Lower leg skin (tissue), 3 donors: ENCODE results near the gene TBX2.

ENCODE experiments used
- CTCF ChIP-seq, 3 donors: fragments of 450-650 bp; IDR thresholded peaks; one replicate each; pipeline ENCODE4 v1.5.1; 2016; ENCODE audit warnings: antibody characterized with exemption in 3 of 3, mild to moderate bottlenecking in 3 of 3, moderate library complexity in 2 of 3
- POLR2A ChIP-seq, 2 donors: fragments of 450-650 bp; IDR thresholded peaks; one replicate each; pipeline ENCODE4 v1.6.1; 2016 to 2017; ENCODE audit warnings: antibody characterized with exemption in 2 of 2, mild to moderate bottlenecking in 1 of 2, moderate library complexity in 1 of 2

DNA sequence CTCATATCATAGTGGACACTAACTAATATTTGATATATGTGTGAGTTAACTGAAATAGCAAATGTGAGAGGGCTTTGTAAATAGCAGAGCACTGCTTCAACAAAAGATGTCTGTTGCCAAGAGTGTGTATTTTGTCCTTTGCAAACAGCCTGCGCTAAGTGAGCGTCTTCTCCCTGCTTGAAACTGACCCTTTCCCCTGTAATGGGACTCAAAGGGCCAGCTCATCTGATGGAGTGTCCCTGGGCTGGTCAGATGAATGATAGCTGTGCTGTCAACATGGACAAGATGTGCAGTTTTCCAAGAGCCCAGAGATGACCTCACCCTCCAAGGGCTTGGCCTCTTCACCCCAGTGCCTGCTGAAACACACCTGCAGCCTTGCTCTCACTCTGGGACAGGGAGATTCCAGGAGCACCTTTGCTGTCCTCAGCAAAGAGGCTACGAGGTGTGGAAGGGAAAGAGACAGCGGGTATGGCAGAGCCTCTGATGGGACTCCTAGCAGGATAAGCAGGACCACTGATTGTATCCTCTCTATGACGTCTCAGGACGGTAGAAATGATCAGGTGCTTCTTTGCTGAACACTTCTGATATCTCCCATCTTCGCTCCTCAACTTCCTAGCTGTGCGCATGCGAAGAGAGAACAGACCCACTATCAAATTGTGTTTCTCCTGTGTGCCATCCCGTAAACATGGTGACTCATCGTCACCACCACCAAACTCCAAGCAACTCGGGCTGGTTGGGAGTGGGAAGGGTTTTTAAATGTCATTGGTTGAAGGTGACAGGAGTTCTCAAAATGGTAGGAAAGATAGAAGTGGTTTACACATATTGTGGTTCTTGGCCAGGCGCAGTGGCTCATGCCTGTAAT lies 35.8 kb upstream of the TBX2 start:
- TF ChIP-seq CTCF (IDR thresholded peaks at IDR 0.05) (no peak), POLR2A (IDR thresholded peaks at IDR 0.05) (no peak)
